Esophagus squamous epithelium (tissue), 4 donors: ENCODE data around the gene C1QTNF9B.

ENCODE experiments used
- POLR2A ChIP-seq, 4 donors: fragments of 450-650 bp; IDR thresholded peaks; one replicate each; pipeline ENCODE4 v1.6.1; 2017; ENCODE audit warnings: antibody characterized with exemption in 4 of 4, mild to moderate bottlenecking in 4 of 4, moderate library complexity in 3 of 4
- TF ChIP-seq, protein P1 (sequence below), 6 experiments: fragments of 450-650 bp in 4 of 6; fragments of 200-600 bp in 2 of 6; sonication (generic) in 2 of 6; IDR thresholded peaks; one replicate each; pipeline ENCODE4 v1.5.1; 2016 to 2019; ENCODE audit warnings: antibody characterized with exemption in 6 of 6, mild to moderate bottlenecking in 4 of 6, moderate library complexity in 4 of 6

DNA sequence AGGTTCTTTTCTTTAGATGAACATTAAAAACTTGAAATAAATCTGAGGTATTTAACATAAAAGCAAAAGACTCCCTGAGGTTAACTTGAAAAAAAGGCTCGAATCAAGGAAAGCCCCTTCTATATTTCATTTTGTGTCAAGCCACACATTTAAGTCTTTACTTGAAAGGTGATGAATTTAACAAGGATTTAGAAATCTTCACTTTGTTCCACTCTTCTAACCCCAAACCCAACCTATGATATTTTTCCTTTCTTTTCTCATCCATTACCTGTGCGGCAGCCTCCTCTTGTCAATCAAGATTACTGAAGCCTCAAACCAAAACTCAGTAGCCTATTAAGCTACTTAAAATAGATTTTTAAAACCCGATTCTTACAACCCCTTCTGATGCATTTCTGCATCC, 41.9 kb downstream of the C1QTNF9B start:
- TF ChIP-seq, protein P1, sequence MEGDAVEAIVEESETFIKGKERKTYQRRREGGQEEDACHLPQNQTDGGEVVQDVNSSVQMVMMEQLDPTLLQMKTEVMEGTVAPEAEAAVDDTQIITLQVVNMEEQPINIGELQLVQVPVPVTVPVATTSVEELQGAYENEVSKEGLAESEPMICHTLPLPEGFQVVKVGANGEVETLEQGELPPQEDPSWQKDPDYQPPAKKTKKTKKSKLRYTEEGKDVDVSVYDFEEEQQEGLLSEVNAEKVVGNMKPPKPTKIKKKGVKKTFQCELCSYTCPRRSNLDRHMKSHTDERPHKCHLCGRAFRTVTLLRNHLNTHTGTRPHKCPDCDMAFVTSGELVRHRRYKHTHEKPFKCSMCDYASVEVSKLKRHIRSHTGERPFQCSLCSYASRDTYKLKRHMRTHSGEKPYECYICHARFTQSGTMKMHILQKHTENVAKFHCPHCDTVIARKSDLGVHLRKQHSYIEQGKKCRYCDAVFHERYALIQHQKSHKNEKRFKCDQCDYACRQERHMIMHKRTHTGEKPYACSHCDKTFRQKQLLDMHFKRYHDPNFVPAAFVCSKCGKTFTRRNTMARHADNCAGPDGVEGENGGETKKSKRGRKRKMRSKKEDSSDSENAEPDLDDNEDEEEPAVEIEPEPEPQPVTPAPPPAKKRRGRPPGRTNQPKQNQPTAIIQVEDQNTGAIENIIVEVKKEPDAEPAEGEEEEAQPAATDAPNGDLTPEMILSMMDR (IDR thresholded peaks at IDR 0.05): no peak
- no peak for TF ChIP-seq POLR2A (IDR thresholded peaks at IDR 0.05)
